Peyer's patch (tissue), 4 donors: ENCODE data around the gene HCFC2. TPM values are rescaled to one million over a fixed set of nuclear protein-coding genes. Genes with fewer than 3 reads are reported as not detected.

ENCODE experiments used
- DNase-seq, 3 donors: peaks; one replicate each; pipeline ENCODE4 v3.0.0-alpha.2; 2017 to 2019
- H3K27ac ChIP-seq, 4 donors: fragments of 200-600 bp; sonication (generic); one replicate each; pipeline ENCODE4 v1.5.1; 2016 to 2019
- H3K27me3 ChIP-seq, 2 donors: fragments of 200-600 bp; sonication (generic); one replicate each; pipeline ENCODE4 v1.5.1; 2019
- H3K36me3 ChIP-seq, 3 donors: fragments of 200-600 bp; sonication (generic); one replicate each; pipeline ENCODE4 v1.5.1; 2016 to 2019
- H3K4me1 ChIP-seq, 4 donors: fragments of 200-600 bp; sonication (generic); one replicate each; pipeline ENCODE4 v1.5.1; 2016 to 2019
- H3K4me3 ChIP-seq, 4 donors: fragments of 200-600 bp; sonication (generic); 1 replicate in 3 of 4; 2 replicates in 1 of 4; pipeline ENCODE4 v1.5.1; 2016 to 2019; ENCODE audit warnings: mild to moderate bottlenecking in 1 of 4
- H3K9me3 ChIP-seq, 4 donors: fragments of 200-600 bp; sonication (generic); one replicate each; pipeline ENCODE4 v1.5.1; 2016 to 2019; ENCODE audit warnings: mild to moderate bottlenecking in 1 of 4
- POLR2A ChIP-seq, 2 donors: fragments of 450-650 bp; IDR thresholded peaks; one replicate each; pipeline ENCODE4 v1.5.1; 2017; ENCODE audit warnings: antibody characterized with exemption in 2 of 2, mild to moderate bottlenecking in 2 of 2, moderate library complexity in 2 of 2
- small RNA-seq, 2 donors: library from RNA; depleted of rRNA; stranded (forward); fragments of <200 nt; gene quantifications; one replicate each; pipeline ENCODE3, GENCODE V24; 2016
- total RNA-seq, 4 donors: library from RNA; depleted of rRNA; stranded (reverse); fragments of >200 nt; gene quantifications; one replicate each; pipeline ENCODE4 v1.1.0, GENCODE V29; 2016
- TF ChIP-seq, protein P1 (sequence below), 6 experiments: fragments of 450-650 bp in 4 of 6; fragments of 200-600 bp in 2 of 6; sonication (generic) in 1 of 6; IDR thresholded peaks; one replicate each; pipeline ENCODE4 v1.5.1; 2017 to 2019; ENCODE audit warnings: antibody characterized with exemption in 6 of 6, mild to moderate bottlenecking in 3 of 6, moderate library complexity in 1 of 6

The HCFC2 gene
- total RNA-seq, 4 donors from 2014 or later: 16.0 to 34.3 (median 20.3) TPM

DNA sequence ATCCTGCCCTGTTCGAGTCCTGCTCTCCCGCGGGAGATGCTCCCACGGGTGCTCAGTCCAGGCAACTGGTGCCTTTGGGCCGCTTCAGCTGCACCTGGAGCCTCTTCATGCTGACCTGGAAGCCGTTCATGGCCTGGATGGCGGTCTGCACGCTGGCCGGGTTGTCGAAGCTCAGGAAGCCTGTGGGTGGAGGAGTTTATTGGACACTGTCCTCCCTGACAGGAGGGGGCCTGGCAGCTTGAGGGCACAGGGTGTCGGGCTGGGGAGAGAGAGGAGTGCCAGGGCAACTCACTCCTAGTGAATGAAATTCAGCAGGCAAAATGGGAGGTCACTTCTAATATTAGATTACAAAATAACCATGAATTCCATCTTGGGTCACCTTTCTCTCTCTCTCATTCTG lies 83.0 kb downstream of the HCFC2 start:
- no peaks in the 10 kb centered on the region for H3K4me1 ChIP-seq
- no peak overlapping the region for H3K4me3 ChIP-seq
- H3K36me3 ChIP-seq: no peaks in the 10 kb centered on the region
- no peak for DNase-seq
- H3K9me3 ChIP-seq: no peaks in the 10 kb centered on the region
- H3K27me3 ChIP-seq: no peaks in the 10 kb centered on the region
- no peak overlapping the region for H3K27ac ChIP-seq
- no peak for TF ChIP-seq POLR2A (IDR thresholded peaks at IDR 0.05)
- TF ChIP-seq, protein P1, sequence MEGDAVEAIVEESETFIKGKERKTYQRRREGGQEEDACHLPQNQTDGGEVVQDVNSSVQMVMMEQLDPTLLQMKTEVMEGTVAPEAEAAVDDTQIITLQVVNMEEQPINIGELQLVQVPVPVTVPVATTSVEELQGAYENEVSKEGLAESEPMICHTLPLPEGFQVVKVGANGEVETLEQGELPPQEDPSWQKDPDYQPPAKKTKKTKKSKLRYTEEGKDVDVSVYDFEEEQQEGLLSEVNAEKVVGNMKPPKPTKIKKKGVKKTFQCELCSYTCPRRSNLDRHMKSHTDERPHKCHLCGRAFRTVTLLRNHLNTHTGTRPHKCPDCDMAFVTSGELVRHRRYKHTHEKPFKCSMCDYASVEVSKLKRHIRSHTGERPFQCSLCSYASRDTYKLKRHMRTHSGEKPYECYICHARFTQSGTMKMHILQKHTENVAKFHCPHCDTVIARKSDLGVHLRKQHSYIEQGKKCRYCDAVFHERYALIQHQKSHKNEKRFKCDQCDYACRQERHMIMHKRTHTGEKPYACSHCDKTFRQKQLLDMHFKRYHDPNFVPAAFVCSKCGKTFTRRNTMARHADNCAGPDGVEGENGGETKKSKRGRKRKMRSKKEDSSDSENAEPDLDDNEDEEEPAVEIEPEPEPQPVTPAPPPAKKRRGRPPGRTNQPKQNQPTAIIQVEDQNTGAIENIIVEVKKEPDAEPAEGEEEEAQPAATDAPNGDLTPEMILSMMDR (IDR thresholded peaks at IDR 0.05): no peak

DNA sequence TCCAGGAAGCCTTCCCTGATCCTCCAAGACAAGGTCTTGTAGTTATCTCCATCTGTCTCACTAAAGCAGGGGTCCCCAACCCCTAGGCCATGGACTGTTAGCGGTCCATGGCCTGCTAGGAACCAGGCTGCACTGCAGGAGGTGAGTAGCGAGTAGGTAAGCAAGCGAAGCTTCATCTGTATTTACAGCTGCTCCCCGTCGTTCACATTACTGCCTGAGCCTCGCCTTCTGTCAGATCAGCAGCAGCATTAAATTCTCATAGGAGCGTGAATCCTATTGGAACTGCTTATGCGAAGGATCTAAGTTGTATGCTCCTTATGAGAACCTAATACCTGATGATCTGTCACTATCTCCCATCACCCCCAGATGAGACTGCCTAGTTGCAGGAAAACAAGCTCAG lies 86.1 kb downstream of the HCFC2 start:
- TF ChIP-seq POLR2A (IDR thresholded peaks at IDR 0.05): no peak
- TF ChIP-seq, protein P1 (IDR thresholded peaks at IDR 0.05): no peak
- Histone ChIP-seq H3K27me3 (no peaks in the 10 kb centered on the region), H3K9me3 (no peaks in the 10 kb centered on the region), H3K36me3 (no peaks in the 10 kb centered on the region), H3K4me3 (no peak overlapping the region), H3K27ac (no peak overlapping the region), H3K4me1 (no peaks in the 10 kb centered on the region)
- DNase-seq: no peak

DNA sequence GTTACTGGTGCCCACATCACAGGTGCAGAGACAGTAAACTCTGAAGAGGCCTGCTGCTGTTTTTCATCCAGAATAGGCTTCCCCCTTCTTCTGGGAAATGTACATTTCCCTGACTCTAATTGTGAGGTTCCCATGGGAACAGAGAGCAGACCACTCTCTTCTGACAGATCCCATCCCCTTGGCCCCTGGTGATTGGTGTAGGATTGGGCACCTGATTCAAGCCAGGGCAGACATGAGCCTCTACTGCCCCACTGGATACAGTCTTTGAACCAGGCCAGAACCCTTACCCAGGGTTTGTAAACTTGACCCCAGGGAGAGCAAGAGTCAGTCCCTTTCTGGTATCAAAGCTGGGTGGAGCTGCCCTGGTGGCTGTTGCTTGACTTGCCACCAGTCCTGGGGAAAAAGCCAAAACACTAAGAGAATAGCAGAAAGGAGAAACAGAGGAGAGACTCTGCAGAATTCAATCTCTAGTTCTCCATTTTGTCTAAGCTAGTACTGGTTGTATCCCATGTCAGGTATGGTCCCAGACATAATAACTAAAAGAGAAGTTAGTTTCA lies 88.4 kb downstream of the HCFC2 start:
- H3K27me3 ChIP-seq: no peaks in the 10 kb centered on the region
- DNase-seq: no peak
- H3K27ac ChIP-seq: no peak overlapping the region
- no peaks in the 10 kb centered on the region for H3K9me3 ChIP-seq
- no peaks in the 10 kb centered on the region for H3K4me1 ChIP-seq
- TF ChIP-seq, protein P1 (IDR thresholded peaks at IDR 0.05): no peak
- TF ChIP-seq POLR2A (IDR thresholded peaks at IDR 0.05): no peak
- no peak overlapping the region for H3K4me3 ChIP-seq
- no peaks in the 10 kb centered on the region for H3K36me3 ChIP-seq

DNA sequence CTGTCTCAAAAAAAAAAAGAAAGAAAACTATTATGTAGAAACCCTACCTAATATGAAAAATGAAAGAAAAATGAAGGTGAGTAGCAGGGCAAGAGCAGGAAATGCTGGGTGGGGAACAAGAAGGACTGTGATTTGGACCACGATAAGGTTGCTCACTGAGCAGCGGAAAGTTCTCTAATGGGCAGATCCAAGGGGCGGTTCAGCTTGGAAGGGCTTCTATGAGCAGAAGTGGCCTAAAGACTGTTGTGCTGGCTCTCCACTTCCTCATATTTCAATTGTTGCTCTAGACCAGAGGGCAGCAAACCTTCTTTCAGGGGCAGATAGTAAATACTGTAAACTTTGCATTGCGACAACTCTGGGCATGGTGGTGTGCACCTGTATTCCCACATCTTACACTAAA lies 90.0 kb downstream of the HCFC2 start:
- no peak for TF ChIP-seq POLR2A (IDR thresholded peaks at IDR 0.05)
- TF ChIP-seq, protein P1 (IDR thresholded peaks at IDR 0.05): no peak
- no peak overlapping the region for H3K27ac ChIP-seq
- no peaks in the 10 kb centered on the region for H3K27me3 ChIP-seq
- H3K4me1 ChIP-seq: no peaks in the 10 kb centered on the region
- H3K4me3 ChIP-seq: no peak overlapping the region
- no peak for DNase-seq
- no peaks in the 10 kb centered on the region for H3K9me3 ChIP-seq
- H3K36me3 ChIP-seq: no peaks in the 10 kb centered on the region

DNA sequence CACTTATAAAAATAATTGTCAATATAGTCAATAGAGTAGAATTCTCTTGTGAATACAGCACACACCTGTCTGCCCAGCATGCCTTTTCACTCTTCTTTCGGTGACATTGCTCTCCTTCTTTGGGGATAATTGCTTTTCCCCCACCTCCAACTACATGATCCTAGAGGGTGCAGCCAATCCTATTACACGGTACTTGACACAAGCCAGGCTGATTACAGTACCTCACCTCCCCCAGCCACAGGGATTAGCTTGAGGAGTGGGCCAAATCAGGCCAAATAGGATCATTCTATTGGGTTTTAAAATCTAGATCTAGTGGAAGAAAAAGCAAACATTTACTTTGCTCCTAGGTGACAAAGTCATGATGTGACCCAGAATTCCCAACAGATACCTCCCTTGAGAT lies 90.5 kb downstream of the HCFC2 start:
- TF ChIP-seq, protein P1 (IDR thresholded peaks at IDR 0.05): no peak
- no peak for TF ChIP-seq POLR2A (IDR thresholded peaks at IDR 0.05)
- Histone ChIP-seq H3K27me3 (no peaks in the 10 kb centered on the region), H3K4me3 (no peak overlapping the region), H3K4me1 (no peaks in the 10 kb centered on the region), H3K9me3 (no peaks in the 10 kb centered on the region), H3K36me3 (no peaks in the 10 kb centered on the region), H3K27ac (no peak overlapping the region)
- no peak for DNase-seq

Small RNA genes within 50 kb of the gene (small RNA-seq; reads per million reads assigned to genes)
- gene RNA5SP370: 0 reads per million in 2 donors

Other genes with a start within 250 kb of the HCFC2 start
- gene NT5DC3, start 223.3 kb upstream of the HCFC2 start, total RNA-seq: 10 to 100 TPM in 1 of 4 donors, 1 to 10 TPM in 3; 3.9 to 10.2 (median 7.4) TPM
- 100 to 1,000 TPM; 197 to 655 (median 335) TPM for gene HSP90B1, start 134.1 kb upstream of the HCFC2 start, total RNA-seq
- 10 to 100 TPM; 24.5 to 37.0 (median 31.1) TPM for gene TDG, start 98.7 kb upstream of the HCFC2 start, total RNA-seq
- gene GLT8D2, start 14.3 kb upstream of the HCFC2 start, total RNA-seq: 10 to 100 TPM in 1 of 4 donors, 1 to 10 TPM in 3; 3.1 to 24.8 (median 5.4) TPM
- gene NFYB, start 73.7 kb downstream of the HCFC2 start, total RNA-seq: 10 to 100 TPM in 3 of 4 donors, 1 to 10 TPM in 1; 9.1 to 25.6 (median 19.4) TPM
- 100 to 1,000 TPM in 3 of 4 donors, 10 to 100 TPM in 1; 94.1 to 240 (median 128) TPM for gene TXNRD1, start 151.2 kb downstream of the HCFC2 start, total RNA-seq
- gene EID3, start 239.2 kb downstream of the HCFC2 start, total RNA-seq: 10 to 100 TPM; 17.2 to 52.0 (median 23.4) TPM